CD1c-positive myeloid dendritic cell (primary cell): ENCODE measurements around the gene TIMM10.
"Not testable (repeated sequence)": the region's sequence is repeated elsewhere in the genome, so short reads cannot be mapped to it uniquely, and the experiment has no call there.

Source experiments
- DNase-seq: peaks from one replicate; pipeline ENCODE4 v3.0.0-alpha.2; 2016; ENCODE audit errors: extremely low spot score

Gene TIMM10

DNA sequence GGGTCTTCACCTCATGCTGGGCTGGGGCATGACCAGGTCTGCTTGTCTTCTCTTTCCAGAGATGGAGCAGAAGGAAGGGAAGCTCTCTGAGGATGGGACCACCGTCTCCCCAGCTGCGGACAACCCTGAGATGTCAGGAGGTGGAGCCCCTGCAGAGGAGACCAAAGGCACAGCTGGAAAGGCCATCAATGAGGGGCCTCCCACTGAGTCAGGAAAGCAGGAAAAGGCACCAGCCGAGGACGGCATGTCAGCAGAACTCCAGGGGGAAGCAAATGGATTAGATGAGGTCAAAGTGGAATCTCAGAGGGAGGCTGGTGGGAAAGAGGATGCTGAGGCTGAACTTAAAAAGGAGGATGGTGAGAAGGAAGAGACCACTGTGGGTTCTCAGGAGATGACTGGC is 12.0 kb upstream of the TIMM10 start:
- no peak for DNase-seq

DNA sequence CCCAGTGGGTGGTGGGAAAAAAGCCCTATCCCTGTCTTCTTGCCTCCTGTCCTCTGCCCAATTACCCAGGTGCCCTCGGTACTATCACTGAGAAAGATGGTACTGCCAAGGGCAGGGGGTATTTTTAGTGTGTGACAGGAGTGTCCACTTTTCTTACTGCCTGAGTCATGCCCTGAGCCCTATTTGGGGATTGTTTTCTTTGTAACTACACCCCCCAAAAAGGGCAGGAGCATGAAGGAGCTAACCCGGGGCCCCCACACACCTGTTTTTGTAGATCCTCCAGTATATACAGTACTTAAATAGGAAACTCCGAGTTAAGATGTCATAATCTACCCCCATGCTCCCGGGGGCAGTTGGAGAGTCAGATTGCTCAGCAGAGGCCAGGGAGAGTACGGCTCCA is 10.6 kb upstream of the TIMM10 start:
- DNase-seq: no peak

DNA sequence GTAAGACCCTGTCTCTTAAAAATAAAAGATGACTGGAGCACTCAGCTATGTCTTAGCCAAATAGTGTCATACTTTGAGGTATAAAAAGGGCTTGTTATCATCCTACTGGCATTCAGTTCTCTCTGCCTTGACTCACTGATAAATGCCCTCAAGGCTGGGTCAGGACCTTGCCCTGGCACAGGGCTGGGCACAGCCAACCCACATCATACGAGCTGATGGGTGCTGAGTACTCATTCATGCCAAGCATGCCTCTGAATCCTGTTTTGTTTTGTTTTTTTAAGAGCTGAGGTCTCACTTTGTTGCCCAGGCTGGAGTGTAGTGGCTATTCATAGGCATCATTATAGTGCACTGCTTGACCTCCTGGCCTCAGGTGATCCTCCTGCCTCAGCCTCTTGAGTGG is 8.8 kb upstream of the TIMM10 start:
- DNase-seq: no peak

DNA sequence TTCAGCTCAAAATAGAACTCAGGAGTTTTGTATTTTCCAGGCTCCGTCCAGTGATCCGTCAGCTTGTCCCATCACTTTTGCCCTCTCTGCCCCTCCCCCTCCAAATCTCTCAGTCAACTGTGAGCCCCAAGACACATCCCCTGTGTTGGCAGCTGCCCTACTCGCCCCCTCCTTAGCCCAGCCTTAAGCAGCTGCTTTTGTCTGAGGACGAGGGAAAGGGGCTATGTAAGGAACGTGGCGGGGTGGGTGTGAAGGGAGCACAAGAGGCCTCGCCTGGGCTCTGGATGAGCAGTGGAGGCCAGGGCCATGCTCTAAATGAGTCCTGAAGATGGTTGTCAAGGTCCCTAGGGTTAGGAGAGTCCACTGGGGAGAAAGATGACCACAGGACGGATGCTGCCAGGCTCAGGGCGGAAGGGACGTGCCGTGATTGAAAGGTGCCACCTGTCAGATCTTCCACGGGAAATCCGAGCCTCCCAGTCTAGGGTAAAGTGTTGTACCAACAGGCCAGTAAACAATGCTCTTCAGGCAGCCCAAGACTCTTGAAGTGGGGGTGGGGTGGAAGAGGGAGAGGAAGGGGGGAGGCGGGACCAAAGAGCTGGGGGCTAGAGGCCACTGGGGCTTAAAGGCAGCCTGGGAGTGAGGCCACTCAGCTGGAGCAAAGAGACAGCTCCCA is 6.5 kb upstream of the TIMM10 start, which contains the start of gene SMTNL1:
Gene SMTNL1, plus strand, starts transcription at position 649 of the 673 bp plus-strand sequence. CDS start 5,048 bp downstream, outside the sequence.
- DNase-seq: no peak

DNA sequence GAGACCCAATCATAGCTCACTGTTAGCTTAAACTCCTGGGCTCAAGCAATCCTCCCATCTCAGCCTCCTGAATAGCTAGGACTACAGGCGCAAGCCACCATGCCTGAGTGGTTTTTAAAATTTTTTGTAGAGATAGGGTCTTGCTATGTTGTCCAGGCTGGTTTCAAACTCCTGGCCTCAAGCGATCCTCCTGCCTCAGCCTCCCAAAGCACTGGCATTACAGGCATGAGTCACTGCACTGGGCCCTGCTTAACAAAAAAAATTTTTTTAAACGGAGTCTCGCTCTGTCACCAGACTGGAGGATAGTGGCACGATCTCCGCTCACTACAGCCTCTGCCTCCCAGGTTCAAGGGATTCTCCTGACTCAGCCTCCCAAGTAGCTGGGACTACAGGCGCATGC is 3.9 kb upstream of the TIMM10 start:
- not testable (repeated sequence) for DNase-seq

DNA sequence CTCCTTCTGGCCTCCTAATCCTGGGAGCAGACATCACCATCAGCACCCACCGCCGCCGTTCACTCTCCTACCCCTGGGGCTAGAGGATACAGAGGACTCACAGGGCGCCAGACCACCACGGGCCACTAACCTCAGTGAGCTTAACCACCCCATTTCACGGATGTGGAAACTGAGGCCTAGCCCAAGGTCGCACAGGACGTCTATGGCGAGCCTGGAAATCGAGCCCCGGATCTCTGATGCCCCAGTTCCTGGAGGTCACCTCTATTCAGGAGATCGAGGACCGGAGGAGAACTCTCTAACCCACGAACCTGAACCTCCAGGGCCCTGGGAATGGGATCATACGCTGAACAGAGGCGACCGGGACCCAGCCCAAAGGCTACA is 349 bp downstream of the TIMM10 start:
- no peak for DNase-seq

DNA sequence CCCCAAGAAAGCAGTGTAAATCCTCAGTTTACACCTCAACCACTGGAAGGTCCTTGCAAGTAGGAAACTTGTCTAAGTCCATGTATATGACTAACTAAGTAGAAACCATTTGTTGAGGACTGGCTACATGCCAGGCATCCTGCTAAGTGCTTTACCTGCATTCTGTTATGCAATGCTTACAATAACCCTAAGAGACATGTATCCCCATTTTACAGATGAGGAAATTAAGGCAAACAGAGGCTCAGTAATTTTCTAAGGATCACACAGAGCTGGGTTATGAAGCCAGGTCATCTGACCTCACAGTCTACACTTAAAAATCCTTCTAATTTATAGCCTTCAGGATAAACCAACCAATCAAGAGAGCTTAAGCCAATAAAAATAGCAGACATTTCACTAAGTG is 1.5 kb downstream of the TIMM10 start:
- no peak for DNase-seq

DNA sequence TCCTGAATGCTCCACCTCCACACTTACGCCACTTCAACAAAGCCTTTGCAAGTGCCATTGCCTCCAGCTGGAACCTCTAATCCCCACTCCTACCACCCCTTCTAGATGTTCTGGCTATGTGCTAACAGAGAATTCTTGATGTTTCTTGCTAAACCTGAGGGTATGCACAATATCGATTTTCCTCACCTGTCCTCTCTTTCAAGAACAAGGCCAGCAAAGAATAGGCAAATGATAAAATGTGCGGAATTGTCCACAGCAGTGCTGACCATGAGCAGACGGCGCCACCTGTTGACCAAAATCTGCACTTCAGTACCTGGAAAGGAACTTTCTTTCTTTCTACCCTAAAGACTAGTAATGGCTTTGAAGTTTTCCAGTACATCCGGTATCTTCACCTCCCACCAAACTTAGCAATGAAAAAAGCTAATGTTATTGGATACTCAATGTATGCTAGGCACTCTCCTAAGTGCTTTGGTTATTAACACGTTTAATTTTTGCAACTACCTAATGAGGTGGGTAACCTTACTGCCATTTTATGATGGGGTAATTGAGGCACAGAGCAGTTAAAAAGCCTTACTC is 3.4 kb downstream of the TIMM10 start:
- DNase-seq: peak; percentile 75

DNA sequence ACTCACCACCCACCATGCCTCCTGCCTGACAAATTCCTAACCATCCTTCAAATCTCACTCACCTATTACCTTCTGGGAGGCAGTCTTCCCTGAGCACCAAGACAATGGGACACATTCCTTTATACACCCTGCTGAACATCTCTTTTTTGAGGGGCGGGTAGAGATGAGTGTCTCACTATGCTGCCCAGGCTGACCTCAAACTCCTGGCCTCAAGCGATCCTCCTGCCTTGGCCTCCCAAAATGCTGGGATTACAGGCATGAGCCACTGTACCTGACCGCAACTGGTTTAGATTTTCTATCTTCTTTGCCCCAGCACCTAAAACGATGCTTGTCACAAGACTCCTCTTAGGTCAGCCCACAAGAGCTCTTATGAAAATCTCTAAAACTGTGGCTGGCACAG is 7.1 kb downstream of the TIMM10 start:
- DNase-seq: no peak

DNA sequence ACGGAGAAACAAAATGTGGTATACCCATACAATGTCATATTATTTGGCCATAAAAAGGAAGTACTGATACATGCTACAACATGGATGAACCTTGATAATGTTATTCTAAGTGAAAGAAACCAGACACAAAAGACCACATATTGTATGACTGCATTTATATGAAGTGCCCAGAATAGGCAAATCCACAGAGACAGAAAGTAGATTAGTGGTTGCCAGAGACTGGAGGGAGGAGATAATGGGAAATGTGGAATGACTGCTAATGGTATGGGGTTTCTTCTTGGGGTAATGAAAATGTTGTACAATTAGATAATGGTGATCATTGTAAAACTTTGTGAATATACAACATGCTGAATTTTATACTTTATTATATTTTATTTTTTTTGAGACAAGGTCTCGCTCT is 9.4 kb downstream of the TIMM10 start:
- no peak for DNase-seq

DNA sequence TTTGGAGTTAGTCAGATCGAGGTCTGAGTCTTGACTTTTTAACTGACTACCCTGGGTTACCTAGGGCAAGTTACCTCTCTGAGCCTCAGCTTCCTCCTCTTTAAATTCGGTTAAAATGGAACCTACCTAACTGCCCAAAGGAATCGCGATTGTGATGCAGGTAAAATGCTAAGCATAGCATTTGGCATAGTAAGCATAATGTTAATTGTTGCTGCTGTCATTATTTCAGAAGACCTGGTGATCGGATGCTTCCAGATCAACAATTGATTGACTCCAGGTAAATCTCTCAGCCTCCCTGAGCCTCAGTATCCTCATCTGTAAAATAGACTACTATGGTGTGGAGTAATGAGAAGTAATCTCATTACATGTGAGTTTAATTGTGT is 14.5 kb downstream of the TIMM10 start:
- DNase-seq: no peak

DNA sequence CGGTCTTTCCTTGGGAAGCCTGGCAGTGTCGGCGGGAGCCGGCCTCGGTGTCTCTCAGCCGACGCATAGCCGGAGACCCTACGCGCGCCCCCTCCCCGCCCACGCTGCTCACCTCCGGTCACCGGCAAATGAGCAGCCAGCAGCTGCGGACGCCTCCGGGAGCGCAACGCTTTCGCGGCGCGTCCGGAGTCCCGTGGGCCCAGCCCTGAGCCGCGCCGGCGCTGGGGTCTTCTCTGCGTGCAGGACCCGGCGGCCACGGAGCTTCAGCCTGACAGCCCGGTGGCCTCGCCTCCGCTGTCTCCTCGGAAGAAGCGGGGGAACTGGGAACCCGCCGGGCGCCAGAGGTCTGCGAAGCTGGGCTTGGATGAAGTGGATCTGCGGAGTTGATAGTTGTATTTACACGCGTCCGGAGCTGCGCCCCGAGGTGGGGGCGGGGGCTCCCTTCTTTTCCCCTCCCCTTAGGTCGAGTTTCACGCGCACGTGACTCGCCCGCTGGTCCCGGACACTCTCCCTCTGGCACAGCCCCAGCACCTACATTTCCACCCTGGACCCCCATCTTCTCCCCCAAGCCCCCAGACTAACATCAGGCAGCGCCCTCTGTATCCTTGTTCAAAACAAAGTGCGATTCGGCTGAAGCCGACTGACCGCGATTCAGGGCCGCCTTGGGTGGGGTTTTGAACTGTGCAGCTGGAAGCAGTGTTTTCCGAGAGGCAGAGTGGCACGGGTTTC is 15.1 kb downstream of the TIMM10 start, which contains the start of gene SLC43A1:
Gene SLC43A1, minus strand, starts transcription at position 371 of the 729 bp plus-strand sequence. CDS start 1,591 bp downstream, outside the sequence.
- peak; percentile 6 for DNase-seq

DNA sequence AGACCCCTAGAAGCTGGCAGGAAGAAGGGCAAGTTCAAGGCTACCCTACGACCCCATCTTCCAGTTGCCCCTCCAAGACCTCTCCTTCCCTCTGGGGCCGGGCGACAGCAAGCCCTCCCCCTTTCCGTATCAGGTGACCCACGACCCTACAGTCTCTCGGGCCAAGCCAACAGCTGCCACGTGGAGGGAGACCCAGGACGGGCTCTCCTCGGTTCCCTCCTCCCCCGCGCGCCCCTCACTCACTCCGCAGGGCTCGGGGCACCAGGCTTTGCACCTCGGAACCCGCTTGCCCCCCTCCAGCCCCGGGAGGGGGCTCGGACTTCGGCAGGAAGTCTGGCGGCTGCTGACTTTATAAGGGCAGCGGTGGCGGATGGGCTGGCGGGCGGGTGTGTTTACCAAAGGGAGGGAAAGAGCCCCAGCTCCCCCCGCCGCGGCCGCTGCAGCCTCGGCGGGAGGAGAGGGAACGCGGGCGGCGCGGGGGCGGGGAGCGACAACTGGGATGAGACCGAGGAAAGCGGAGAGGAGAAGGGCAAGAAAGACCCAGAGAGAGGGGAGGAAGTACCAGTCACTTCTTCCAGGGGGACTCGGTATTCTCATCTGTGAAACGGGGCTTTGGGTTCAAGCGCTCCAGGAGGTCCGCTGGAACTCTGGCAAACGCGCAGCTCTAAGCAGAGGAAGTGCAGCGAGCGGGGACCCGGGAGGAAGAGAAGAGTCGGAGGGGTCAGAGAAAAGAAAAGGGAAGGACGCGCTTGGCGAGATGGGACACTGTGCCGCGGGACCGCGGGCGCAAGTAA is 15.8 kb downstream of the TIMM10 start:
- DNase-seq: peak; percentile 32

DNA sequence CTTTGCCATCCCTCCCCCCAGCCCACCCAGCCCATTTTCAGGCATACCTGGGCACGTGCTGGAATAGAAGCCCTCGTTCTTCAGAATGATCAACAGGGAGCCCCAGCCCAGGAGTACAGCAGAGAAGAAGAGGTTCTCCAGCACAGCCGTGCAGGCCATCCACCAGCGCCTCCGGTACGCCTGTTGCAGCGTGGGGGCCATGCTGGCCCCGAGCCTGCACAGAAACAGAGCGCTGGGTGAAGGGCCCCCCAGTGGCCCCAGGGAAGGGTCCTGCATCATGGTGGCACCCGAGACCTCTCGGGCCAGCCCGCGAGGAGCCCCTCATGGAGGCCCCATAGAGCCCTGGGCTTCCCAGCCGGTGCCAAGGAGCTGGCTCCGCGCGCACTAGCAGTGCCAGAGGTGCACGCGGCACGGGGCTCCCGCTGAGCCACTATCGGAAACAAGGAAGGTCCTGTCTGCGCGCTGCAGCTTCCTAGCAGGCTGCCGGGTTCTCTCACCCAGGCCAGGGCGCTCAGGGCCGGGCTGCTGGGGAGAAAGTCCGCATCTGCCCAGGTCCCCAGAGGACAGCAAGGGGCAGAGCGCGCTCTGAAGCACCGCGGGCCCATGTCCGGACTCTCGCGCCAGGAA is 16.5 kb downstream of the TIMM10 start:
- DNase-seq: peak; percentile 37

DNA sequence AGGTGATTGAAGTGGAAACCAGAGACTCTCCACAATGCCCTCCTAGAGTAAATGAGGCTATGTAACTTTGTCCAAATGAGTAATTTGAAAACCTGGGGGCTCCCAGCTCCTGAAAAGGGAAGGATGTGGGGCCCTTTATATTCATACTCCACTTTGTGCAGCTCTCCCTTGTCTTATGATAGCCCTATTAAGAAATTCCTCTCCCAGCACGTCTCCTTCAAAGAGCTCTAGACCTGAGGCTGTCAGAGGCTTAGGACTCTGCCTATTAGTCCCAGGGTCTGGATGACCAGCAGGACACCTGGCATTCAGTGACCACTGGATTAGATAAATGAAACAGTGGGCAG is 17.1 kb downstream of the TIMM10 start:
- DNase-seq: no peak

DNA sequence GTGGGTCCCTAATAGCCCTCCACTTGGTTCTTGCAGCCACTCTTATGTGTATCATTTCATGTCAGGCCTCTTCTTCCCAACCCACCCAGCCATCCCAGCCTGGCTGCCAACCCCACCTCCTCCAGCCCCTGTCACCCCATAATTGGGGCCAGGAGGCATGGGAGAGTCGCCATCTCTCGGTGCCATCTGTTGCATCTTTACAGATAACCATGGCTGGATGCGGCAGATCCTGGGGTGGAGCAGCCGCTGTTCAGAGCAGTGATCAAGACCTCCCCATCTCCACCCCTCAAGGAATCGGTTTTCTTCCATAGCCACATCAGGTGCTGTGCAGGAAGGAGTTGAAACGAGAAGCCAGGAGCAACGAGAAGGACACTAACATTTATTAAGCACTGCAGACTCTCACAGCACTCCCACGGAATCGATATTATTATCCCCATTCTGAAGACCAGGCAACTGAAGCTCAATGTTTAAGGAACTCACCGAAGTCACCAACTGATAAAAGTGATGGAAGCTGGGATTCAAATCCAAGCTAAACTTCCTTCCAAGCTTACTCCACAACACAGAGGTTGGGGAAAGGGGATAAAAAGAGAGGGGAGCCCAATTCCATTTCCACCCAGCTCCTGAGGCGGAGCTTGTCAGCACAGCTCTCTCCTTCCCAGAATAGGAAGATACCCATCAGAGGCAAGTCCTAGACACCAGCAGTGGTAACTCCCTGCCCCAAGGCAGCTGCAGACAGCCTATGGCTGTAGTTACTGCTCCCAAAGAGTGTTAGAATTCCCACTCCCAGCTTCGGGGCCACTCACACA is 17.7 kb downstream of the TIMM10 start:
- no peak for DNase-seq

DNA sequence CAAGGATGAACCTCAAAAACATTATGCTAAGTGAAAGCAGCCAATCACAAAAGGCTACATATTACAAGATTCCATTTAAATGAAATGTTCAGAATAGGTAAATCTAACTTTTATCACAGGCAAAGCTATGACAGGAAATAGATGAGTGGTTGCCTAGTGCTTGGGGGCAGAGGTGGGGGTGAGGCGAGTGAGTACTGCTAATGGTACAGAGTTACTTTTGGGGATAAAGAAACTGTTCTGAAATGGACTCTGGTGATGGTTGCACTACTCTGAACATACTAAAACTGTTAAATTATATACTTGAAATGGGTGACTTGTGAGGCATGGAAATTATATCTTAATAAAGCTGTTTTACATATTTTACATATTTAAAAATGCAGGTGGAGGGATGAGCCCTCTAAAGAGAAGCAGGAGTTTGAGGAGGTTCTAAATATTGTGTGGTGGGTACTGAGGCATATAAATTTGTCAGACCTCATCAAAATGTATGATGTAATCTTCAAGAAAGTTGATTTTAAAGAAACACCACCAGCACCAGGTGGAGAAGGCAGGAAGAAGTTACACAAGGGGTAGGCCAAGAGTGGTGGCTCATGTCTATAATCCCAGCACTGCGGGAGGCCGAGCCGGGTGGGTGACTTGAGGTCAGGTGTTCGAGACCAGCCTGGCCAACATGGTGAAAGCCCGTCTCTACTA is 18.7 kb downstream of the TIMM10 start:
- no peak for DNase-seq

DNA sequence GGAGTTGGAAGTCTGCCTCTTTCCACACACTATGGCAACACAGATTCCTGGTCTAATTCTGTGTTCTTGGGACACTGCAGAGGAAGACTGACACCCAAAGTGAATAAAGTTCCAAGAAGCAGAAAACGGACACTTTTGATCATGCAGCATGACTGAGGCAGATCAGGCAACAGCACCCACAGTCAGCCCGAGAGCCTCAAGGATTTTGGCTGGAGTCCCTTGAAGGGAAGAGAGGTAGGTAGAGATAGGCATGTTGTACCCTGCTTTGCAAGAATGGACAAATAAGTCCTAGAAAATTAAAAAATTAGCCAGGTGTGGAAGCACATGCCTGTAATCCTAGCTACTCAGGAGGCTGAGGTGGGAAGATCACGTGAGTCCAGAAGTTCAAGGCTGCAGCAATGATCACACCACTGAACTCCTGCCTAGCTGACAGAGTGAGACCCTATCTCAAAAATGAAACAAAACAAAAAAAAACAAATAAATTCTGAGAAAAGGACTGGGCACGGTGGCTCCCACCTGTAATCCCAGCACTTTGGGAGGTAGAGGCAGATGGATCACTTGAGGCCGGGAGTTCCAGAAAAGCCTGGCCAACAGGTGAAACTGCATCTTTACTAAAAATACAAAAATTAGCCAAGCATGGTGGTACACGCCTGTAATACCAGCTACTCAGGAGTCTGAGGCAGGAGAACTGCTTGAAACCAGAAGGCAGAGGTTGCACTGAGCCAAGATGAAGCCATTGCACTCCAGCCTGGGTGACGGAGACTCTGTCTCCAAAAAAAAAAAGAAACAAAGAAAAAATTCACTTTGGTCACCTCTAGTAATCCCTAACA is 22.0 kb downstream of the TIMM10 start:
- DNase-seq: no peak

DNA sequence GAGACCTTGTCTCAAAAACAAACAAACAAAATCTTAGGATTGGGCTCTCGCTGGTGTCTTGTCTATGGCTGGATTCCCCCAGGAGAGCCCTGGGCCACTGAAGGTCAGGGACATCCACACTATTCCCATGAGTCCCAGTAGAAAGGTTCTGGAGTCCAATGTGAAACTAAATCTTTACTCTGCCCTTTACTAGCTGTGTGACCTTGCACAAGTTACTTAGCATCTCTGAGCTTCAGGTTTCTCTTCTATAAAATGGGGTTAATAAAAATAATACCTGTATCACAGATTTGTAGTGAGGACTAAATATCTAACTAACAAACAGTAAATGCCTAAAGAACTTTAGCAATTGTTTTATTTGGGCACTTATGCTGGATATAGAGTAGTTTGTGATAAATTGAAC is 24.0 kb downstream of the TIMM10 start:
- no peak for DNase-seq

DNA sequence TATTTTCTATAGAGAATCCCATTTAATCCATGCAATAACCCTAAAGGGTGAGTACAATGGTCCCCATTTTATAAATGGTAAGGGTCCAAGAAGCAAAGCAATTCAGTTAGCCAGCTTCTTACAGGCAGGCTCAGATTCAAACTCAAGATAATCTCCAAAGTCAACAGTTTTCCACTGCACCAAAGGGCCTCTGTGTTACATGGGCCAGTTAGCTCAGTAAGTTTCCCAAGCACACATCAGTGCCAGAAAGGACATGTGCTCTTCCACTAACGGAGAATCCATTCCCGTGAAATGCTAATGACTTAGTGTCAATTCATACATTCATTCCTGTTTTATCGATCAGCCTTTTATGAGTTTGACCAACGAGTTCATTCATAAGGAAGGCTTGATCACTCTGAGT is 26.0 kb downstream of the TIMM10 start:
- no peak for DNase-seq
